Erythroblast (primary cell): ENCODE measurements around the gene USP1.

Experiments
- GATA1 ChIP-seq: IDR thresholded peaks from 2 replicates; pipeline ENCODE4 v1.6.1; 2011; ENCODE audit warnings: low read depth, mild to moderate bottlenecking, control low read depth, low read length, moderate library complexity
- POLR2A ChIP-seq: IDR thresholded peaks from 2 replicates; pipeline ENCODE4 v1.6.1; 2011; ENCODE audit warnings: mild to moderate bottlenecking, low read length

- no peak for TF ChIP-seq POLR2A
- TF ChIP-seq GATA1: no peak
Observed at GRCh38 chr1:62476525-62477219, 39.8 kb downstream of the USP1 start.
